HG02571 (cell line): ENCODE results near the gene DCPS.
"Not testable (repeated sequence)": the region's sequence is repeated elsewhere in the genome, so short reads cannot be mapped to it uniquely, and the experiment has no call there.

Source experiments
- ATAC-seq: cut with Tn5 transposase; IDR thresholded peaks from one replicate; pipeline ENCODE4 v1.9.1; 2021; ENCODE audit warnings: mild to moderate bottlenecking, moderate library complexity; ENCODE audit not compliant: unreplicated experiment

Gene DCPS

DNA sequence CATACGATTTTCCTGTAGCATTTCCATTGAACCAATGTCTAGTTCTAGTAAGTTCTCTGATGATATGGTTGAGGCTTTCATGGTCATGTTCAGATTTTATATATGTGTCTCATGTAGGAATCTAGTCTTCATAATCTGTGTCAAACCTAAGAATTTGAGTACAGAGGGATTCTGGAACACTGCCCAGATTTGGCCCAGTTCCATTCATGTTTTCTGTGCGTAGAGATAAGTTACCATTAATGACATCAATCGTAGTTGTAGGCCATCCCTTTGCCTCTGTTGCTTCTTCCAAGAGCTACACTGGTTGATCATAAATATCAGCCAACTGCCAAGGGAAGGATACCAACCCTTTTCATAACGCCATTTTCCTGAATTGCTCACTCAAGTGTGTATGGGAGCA is 74.9 kb downstream of the DCPS start:
- no peak for ATAC-seq

DNA sequence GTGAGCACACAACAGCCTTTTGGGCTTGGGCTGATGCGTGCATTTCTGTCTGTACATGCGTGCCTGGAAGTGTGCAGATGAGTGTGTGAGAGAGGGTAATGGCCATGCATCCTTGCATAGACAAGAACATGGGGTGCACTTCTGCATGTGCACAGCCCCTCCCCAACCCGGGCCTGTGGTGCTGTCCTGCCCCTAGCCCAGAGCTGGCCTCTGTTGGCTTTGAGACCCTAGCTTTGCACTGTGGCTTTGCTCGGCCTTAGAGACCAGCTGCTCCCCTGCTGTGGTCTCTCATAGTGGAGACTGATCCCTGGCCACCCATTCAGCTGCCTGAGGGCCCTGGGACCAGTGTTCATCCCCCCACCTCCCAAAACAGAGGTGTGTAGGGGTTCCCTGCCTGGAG is 77.0 kb downstream of the DCPS start:
- ATAC-seq, result no peak

DNA sequence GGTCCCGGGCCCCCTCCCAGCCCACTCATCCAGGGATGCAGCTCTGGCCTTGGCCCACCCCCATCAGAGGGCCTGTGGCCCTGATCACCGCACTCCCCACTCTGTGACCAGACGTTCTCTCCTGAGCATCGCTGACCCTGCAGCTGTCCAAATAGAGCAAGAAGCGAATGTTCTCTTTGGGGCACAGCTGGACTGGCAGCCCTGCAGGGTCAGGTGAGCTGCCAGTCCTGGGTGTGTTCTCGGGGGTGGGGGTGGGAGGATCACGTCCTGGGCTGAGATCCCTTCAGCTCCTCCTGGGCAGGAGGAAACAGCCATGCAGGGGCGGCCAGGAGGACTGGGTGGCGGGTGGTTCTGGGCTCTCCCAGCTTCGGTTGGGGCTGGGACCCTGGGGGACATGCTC is 78.1 kb downstream of the DCPS start:
- ATAC-seq, result not testable (repeated sequence)

DNA sequence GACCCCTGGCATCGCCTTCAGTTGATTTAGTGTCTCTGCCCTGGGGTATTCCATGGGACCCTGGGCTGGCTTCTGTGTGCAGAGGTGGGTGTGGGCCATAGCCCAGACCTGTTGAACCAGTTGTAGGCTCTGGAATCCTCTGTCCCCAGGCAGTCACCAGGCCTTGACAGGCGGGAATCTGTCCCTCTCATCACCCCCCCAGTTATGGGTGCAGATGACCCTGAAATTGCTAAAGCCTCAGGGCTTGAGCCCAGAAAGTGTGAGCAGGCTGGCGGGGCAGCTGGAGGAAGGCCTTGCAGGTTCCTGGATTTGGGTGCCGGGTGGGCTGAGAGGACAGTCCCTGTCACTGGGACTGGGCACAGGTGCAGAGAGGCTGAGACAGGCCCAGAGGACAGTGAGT is 78.8 kb downstream of the DCPS start:
- not testable (repeated sequence) for ATAC-seq

DNA sequence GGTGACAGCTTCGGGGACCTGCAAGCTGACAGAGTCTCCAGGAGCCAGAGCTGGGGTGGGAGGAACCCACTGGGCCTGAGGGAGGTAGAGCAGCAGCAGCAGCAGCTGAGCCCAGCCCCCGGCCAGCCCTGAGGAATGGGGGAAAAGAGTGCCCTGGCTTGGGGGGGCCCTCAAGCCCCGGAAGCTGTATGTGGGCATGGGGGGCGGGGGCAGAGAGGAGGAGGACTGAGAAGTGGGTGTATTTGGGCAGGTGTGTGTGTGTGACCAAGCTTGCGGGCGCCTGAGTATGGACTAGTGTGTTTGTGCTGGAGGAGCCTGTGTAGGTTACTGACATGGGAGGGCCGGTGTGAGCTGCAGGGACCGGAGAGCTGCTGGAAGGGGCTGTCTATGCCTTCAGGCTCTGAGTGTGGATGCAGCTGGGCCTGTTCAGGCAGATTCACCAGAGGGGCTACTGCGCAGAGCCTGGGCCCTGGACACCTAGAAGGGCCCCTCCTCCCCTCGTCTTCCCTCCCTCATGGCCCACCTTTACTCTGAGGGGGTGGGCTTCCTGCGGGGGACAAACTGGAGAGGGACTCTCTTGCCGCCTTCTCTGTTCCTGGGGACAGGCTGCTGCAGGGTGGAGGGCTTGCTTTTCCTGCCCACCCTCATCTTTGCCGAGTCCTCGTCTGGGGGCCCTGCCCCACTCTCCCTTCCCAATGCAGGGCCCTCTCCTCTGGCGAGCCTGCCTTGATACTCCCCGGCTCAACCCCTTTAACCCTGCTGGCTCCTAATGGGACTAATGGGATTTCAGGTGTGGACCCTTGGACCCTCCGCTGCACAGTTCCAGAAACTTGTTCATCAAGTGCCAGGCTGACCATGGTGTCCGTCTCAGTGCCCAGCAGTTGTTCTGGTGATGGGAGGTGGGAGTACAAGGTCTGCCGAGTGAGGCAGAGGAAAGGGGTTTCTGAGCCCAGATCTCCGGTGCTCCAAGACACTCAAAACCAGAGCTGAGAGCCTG is 79.8 kb downstream of the DCPS start:
- ATAC-seq, result no peak

DNA sequence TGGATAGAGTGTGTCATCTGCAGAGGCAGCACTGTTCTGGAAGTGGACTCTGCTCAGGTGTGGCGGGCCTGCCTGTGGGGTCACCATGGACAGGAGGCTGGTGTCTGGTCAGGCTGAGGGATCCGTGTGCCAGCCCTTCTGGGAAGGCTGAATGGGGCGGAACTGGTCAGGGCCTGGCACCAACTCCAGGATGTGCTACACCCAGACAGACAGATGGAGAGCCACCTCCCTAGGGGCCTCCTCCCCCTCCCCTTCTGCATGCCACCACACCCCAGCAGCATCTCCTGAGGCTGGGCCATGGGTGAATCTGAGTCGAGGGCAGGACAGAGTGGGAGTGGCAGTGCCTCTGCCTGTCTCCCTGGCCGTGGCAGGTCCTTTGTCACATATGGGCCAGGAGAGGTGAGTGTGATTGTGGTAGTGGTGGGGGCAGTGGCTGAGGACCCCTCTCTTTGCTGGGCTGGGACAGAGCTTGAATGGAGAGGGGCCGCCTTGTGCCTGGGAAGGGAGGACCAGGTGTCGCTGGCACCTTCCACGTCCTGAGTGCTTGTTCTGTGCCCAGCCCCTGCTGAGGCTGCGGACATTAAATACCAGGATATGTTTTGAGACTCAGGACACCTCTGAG is 80.7 kb downstream of the DCPS start:
- ATAC-seq, result no peak

DNA sequence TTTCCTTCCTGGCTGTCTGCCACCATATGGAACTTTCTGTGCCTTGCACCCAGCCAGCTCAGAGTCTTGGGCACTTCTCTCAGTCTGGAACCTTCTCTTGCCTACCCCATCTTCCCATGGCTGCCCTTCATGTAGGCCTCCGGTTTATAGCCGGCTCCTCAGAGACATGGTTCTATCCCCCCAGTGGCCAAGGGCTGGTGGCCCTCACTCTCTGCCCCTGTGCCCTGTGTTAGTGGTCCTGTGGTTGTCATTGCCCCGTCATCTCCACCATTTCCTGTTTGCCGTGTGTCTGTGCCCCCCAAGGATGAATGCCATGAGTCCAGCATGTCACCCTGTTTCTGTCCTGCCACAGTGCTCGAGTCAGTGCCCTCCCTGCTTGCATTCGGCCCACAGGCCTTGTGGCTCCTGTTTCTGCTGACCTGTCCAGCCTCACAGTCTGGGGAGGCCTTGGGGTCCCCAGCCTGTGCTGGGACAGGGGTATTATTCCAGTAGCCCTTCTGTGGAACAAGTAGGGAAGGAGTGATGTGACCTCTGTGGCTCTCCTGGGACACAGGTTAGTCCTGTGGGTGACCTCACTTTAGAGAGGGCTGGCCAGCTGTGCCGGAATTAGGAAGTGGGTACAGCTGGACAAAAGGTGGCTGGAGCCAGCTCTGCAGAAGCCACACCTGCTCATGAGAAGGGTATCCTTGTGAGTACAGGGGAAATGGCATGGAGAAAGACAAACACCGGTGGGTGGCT is 82.3 kb downstream of the DCPS start:
- ATAC-seq, result no peak

DNA sequence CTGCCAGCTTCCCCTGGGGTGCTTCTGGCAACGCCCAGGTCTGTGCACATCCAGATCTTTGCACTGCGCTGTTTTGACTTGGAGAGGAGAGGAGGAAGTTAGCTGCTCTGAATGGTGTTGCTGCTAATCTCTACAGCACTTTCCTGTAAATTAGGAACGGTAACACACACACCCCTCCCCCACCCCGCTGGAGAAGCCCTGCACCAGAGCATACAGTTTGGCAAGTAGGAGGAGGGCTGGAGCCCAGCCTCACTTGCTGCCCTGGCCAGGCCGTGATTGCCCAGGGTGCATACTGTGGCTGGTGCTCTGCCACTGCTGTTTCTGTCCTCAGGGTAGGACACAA is 82.8 kb downstream of the DCPS start:
- not testable (repeated sequence) for ATAC-seq

DNA sequence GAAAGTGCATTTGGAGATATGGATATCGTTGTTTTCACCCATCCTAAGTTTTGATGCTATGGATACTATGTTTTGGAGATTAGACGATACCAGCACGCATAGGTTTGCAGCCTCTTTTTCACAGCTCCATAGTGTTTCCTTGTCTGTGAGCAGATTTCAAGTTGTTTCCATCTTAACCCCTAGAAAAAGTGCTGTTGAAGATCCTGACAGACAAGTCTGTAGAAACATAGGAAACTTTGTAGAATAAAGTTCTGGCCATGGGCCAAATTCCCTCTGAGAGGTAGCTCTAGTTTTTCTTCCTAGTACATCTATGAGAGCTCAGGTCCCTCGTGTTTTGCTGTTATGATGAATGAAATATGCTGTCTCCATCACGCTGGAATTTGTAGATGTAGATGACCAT is 84.0 kb downstream of the DCPS start:
- ATAC-seq, result no peak

DNA sequence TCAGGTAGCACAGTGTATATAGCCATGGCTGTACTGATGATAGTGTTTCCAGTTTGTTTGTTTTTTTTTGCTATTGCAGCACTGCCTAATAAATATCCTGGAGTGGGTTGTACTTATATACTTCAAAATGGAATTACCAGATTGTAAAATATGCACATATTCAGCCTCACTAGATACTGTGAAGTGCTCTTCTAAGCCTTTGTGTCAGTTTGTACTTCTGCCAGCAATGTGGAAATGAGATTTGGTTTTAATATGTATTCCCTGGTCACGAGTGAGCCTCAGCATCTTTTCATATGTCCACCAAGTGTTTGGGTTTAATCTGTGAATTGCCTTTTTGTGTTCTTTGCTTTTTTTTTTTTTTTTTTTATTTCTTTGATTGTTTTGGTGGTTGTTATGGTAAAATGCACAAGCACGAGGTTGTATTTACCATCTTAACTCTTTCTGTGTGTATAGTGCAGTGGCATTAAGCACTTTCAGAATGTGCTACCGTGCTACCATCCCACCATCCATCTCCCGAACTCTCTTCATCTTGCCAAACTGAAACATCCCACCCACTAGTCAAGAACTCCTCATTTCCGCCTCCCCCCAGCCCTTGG is 86.5 kb downstream of the DCPS start:
- ATAC-seq, result no peak

DNA sequence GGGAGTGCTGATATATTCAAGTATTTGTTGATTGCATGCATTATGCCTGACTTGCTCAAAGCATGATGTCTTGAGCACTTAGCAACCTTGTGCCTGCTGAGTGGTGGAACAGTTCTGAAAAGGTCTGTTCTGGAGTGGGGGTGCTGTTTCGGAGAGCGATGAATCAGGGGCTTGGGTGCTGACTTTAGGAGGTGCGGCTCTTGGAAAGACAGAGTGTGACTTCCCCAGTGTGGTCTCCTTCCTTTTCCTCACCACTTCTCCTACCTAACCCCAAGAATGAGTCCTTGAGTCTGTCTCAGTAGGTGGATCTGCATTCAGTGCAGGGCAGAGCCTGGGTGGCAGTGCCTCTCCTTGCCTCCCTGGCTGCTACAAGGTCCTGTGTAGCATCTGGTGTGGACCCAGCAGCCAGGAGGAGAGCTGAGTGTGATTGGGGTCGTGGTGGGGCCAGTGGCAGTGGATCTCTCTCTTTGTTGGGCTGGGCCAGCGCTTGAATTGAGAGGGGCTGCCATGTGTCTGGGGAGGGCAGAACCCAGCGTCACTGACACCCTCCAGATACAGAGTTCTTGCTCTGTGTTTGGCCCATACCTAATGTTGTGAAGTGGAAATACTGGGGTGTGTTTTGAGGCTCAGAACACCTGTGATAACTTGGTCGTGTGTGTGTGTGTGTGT is 87.6 kb downstream of the DCPS start:
- no peak for ATAC-seq

DNA sequence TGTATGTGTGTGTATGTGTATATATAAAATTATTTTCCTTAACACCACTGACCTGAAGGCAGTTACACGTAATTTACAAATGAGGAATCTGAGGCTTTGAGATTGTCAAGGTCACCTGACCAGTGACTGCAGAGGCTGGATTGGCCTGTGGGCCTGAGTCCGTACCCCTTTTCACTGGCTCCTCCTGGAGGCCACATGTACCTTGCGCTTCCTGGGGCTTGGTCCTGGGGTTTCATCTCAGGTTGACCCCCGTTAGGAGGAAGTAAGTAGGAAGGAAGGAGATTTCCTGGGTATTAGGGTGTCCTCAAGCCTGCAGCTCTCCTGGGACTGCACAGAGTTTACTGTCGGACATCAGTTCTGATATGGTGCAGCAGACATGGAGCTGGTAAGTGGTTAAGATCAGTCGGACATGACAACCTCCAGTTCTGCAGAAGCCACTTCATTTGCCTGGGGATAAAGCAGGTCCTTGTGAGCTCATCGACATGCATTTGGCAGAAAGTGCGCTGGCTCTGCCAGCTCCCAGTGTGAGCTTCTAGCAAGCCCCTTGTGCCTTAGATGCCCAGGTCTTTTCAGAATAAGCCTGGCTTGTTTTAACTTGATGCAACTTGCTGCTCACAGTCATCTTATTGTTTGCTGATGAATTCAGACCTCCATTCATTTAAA is 88.2 kb downstream of the DCPS start:
- no peak for ATAC-seq

DNA sequence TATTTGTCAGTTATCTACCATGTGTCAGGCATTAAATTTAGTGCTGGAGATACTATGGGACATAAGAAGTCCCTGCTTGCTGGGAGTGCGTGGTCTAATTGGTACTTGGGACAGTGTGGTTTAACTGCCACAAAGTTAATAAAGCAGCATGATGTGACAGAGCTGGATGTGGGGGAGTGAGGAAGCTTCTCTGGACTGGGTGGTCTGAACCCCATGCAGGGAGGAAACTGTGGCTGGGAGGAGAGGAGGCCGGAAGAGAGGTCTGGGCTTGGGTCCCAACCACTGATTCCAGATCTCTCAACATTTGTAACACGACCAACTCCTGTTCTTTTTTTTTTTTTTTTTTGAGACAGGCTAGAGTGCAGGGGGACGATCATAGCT is 88.8 kb downstream of the DCPS start:
- no peak for ATAC-seq

DNA sequence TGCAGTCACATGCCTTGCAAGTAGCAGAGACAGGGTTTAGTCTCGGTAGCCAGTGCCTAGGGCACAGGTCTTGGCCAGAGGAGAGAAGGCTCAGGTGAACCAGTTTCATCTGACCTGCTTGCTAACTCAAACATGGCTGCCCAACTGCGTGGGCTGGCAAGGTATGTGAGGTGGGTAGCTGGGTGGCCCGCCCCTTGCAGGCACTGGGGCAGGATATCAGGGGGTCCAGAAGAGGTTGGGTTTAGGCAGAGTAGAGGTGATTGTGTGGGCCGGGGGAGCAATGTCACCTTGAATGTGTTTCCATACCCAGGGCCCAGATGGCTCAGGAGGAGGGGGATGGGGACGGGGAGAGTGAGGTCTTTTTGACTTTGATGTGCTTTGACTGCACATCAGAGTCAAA is 89.3 kb downstream of the DCPS start:
- no peak for ATAC-seq

DNA sequence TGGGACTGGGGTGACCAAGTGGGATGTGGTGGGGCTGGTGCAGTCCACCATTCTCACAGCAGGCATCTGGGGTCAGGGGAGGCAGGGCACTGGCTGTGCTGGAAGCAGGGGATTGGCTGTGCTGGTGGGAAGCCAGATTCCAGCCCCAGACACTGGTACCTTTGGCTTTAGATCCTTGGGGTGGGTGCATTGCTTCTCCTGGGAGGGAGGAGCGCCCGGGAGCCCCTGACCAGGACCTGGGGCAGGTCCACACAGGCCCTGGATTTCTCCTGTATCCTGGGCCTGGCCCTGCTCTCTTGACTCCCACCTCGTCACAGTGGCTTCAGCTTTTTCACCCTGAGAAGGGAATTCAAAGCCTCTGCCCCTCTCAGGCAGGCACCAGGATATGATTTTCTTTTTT is 90.2 kb downstream of the DCPS start:
- no peak for ATAC-seq

DNA sequence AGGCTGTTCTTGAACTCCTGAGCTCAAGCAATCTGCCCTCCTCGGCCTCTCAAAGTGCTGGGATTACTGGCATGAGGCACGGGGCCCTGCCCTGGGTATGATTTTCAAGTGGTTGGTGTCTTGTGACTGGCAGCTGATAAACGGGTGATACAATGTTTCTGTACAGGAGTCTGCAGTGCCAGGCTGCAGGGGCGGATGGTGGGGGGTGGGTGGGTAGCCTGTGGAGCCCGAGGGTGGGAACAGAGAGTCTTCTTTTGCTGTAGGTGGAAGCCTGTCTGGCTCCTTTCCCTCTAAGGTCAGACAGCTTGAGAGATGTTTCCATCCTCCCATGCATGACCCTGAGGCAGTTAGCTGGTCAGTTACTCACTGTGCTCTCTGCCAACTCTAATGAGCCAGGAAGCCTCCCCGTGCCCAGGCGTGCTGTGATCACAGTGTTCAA is 90.8 kb downstream of the DCPS start:
- not testable (repeated sequence) for ATAC-seq
